ENCODE data around the gene MPZL1.
A peak's percentile ranks its signal among the peaks of the same experiment; 100 is the strongest.
"Not testable (repeated sequence)": the region's sequence is repeated elsewhere in the genome, so short reads cannot be mapped to it uniquely, and the experiment has no call there.

The MPZL1 gene

GRCh38 chr1:167784876-167785550 lies 63.2 kb downstream of the MPZL1 start:
- DNase-seq: peak; percentile 23

- DNase-seq: no peak
Measured at GRCh38 chr1:167786502-167786901, 64.7 kb downstream of the MPZL1 start.

- no peak for DNase-seq
Measured at GRCh38 chr1:167789501-167789900, 67.7 kb downstream of the MPZL1 start.

- no peak for DNase-seq
Measured at GRCh38 chr1:167790117-167790516, 68.3 kb downstream of the MPZL1 start.

GRCh38 chr1:167791281-167792187 lies 69.8 kb downstream of the MPZL1 start:
- DNase-seq: no peak

GRCh38 chr1:167792188-167792565 lies 70.4 kb downstream of the MPZL1 start:
- no peak for DNase-seq

GRCh38 chr1:167794043-167794442 lies 72.3 kb downstream of the MPZL1 start:
- no peak for DNase-seq

GRCh38 chr1:167795810-167796740 lies 74.3 kb downstream of the MPZL1 start:
- DNase-seq: no peak

GRCh38 chr1:167797015-167797414 lies 75.2 kb downstream of the MPZL1 start:
- DNase-seq: peak; percentile 20

GRCh38 chr1:167798952-167799351 lies 77.2 kb downstream of the MPZL1 start:
- DNase-seq: no peak

- no peak for DNase-seq
Measured at GRCh38 chr1:167799747-167800146, 78.0 kb downstream of the MPZL1 start.

GRCh38 chr1:167800251-167800650 lies 78.5 kb downstream of the MPZL1 start:
- DNase-seq: no peak

GRCh38 chr1:167802235-167802634 lies 80.5 kb downstream of the MPZL1 start:
- no peak for DNase-seq

GRCh38 chr1:167803358-167804207 lies 81.8 kb downstream of the MPZL1 start:
- peak; percentile 95 for DNase-seq

GRCh38 chr1:167805041-167805556 lies 83.3 kb downstream of the MPZL1 start:
- peak; percentile 55 for DNase-seq

GRCh38 chr1:167806235-167806634 lies 84.5 kb downstream of the MPZL1 start:
- DNase-seq: not testable (repeated sequence)

GRCh38 chr1:167806676-167807075 lies 84.9 kb downstream of the MPZL1 start:
- not testable (repeated sequence) for DNase-seq

GRCh38 chr1:167808104-167808503 lies 86.3 kb downstream of the MPZL1 start:
- no peak for DNase-seq

- no peak for DNase-seq
Measured at GRCh38 chr1:167808690-167809089, 86.9 kb downstream of the MPZL1 start.

GRCh38 chr1:167812972-167813371 lies 91.2 kb downstream of the MPZL1 start:
- no peak for DNase-seq

GRCh38 chr1:167815650-167816049 lies 93.9 kb downstream of the MPZL1 start:
- no peak for DNase-seq
